Measurements from ENCODE around the gene RFX3.

GRCh38 chr9:3478549-3478953 lies 47.2 kb downstream of the RFX3 start:
- TF ChIP-seq, protein P1, sequence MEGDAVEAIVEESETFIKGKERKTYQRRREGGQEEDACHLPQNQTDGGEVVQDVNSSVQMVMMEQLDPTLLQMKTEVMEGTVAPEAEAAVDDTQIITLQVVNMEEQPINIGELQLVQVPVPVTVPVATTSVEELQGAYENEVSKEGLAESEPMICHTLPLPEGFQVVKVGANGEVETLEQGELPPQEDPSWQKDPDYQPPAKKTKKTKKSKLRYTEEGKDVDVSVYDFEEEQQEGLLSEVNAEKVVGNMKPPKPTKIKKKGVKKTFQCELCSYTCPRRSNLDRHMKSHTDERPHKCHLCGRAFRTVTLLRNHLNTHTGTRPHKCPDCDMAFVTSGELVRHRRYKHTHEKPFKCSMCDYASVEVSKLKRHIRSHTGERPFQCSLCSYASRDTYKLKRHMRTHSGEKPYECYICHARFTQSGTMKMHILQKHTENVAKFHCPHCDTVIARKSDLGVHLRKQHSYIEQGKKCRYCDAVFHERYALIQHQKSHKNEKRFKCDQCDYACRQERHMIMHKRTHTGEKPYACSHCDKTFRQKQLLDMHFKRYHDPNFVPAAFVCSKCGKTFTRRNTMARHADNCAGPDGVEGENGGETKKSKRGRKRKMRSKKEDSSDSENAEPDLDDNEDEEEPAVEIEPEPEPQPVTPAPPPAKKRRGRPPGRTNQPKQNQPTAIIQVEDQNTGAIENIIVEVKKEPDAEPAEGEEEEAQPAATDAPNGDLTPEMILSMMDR (conservative IDR thresholded peaks at IDR 0.05): no peak
- no peak for TF ChIP-seq ZFX (IDR thresholded peaks at IDR 0.05)

Measured in C4-2B (cell line).